ENCODE data around the gene WRAP73. TPM values are rescaled to one million over a fixed set of nuclear protein-coding genes. Genes with fewer than 3 reads are reported as not detected.
A peak's percentile ranks its signal among the peaks of the same experiment; 100 is the strongest.

WRAP73 gene
- total RNA-seq, 4 donors from 2014 or later, result 10.3 to 21.7 (median 14.5) TPM

DNA sequence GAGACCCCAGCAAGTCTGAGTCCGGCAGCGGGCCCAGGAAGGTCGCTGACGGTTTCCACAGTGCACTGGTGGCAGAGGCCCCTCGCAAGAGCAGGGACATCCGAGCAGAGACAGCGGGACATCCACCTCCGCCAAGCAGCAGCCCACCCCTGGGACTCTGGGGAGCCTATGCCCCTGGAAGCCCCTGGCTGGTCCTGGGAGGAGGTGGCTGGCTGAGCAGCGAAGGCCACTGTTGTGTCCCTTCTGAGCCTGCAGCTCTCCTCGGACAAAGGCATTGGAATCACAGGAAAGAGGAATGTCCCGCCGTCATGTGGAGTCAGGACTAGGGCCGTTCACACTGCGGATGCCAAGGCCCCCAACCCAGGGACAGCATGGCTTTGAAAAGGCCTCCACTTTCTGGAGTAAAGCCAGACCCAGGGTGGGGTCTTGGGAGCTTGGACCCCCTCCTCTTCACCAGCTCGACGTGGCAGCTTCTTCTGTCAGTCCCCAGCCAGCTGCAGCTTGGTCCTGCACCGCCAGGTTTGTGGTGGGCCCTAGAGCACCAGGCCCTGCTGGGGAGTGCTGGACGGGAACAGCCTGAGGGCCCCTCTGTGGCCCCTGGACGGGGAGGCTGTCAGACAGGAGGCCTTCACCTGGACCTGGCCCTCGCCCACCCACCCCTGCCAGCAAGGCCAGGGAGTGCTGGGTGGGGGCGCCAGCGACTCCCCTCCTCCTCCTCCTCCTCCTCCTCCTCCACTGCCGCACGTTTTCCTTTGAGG lies 40.0 kb downstream of the WRAP73 start:
- Histone ChIP-seq H3K27me3 (peaks cover 88% of the 10 kb centered on the region), H3K4me3 (peak overlapping the region in 1 of 2 donors; percentile 50), H3K27ac (no peak overlapping the region), H3K36me3 (no peaks in the 10 kb centered on the region), H3K9me3 (no peaks in the 10 kb centered on the region), H3K4me1 (peaks cover 0 to 22% (median 19%) of the 10 kb centered on the region in 3 donors)
- TF ChIP-seq POLR2A (IDR thresholded peaks at IDR 0.05) (no peak), POLR2AphosphoS5 (IDR thresholded peaks at IDR 0.05) (no peak), EP300 (IDR thresholded peaks at IDR 0.05) (no peak)
- TF ChIP-seq, protein P1, sequence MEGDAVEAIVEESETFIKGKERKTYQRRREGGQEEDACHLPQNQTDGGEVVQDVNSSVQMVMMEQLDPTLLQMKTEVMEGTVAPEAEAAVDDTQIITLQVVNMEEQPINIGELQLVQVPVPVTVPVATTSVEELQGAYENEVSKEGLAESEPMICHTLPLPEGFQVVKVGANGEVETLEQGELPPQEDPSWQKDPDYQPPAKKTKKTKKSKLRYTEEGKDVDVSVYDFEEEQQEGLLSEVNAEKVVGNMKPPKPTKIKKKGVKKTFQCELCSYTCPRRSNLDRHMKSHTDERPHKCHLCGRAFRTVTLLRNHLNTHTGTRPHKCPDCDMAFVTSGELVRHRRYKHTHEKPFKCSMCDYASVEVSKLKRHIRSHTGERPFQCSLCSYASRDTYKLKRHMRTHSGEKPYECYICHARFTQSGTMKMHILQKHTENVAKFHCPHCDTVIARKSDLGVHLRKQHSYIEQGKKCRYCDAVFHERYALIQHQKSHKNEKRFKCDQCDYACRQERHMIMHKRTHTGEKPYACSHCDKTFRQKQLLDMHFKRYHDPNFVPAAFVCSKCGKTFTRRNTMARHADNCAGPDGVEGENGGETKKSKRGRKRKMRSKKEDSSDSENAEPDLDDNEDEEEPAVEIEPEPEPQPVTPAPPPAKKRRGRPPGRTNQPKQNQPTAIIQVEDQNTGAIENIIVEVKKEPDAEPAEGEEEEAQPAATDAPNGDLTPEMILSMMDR (IDR thresholded peaks at IDR 0.05), result no peak
- ATAC-seq, result no peak
- WGBS, 2 donors (ENCODE audit: low coverage in 1 of 2), result 0% methylated on average over 1 of the region's 24 CpGs; no CpG with 5 or more reads in 1 of the 2 donors

DNA sequence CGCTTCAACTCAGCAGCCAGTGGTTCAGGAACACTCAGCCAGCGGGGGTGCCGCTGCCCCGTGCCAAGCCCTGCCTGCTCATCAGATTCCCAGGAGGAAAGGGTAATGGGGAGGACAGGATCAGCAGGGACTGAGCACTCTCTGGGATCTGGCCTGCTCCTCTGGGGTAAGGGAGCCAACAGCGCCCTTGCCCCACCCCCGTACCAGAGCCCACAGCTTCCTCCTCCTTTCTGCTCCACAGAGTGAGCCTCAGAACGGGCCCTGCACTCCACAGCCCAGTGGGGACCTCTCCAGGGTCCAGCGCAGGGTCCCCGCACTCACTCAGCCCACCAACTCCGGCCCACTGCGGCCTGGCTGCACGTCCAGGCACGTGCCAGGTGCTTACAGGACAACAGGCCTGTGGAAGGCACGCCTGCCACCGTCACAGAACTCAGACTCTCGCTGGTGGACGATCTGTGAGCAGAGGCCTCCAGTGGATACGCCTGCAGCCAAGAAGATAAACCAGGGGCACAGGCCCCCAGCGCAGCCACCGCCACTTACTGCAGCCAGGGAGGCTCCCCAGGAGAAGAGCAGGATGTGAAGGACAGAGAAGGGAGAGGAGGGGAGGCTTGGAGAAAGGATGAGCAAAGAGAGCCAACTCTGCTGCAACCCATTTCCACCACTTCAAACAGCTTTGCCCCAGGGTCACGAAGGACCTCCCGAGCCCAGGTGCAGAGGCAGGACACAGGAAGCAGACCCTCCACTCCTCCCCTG lies 40.7 kb downstream of the WRAP73 start:
- H3K36me3 ChIP-seq, result no peaks in the 10 kb centered on the region
- WGBS, 2 donors (ENCODE audit: low coverage in 1 of 2), result 100% methylated on average over 1 of the region's 22 CpGs; no CpG with 5 or more reads in 1 of the 2 donors
- H3K4me1 ChIP-seq, result peaks cover 0 to 22% (median 19%) of the 10 kb centered on the region in 3 donors
- no peak for ATAC-seq
- no peaks in the 10 kb centered on the region for H3K9me3 ChIP-seq
- H3K27me3 ChIP-seq, result peaks cover 89% of the 10 kb centered on the region
- H3K27ac ChIP-seq, result no peak overlapping the region
- no peak for TF ChIP-seq EP300 (IDR thresholded peaks at IDR 0.05)
- TF ChIP-seq POLR2A (IDR thresholded peaks at IDR 0.05), result no peak
- no peak for TF ChIP-seq POLR2AphosphoS5 (IDR thresholded peaks at IDR 0.05)
- TF ChIP-seq, protein P1 (IDR thresholded peaks at IDR 0.05), result no peak
- H3K4me3 ChIP-seq, result no peak overlapping the region

DNA sequence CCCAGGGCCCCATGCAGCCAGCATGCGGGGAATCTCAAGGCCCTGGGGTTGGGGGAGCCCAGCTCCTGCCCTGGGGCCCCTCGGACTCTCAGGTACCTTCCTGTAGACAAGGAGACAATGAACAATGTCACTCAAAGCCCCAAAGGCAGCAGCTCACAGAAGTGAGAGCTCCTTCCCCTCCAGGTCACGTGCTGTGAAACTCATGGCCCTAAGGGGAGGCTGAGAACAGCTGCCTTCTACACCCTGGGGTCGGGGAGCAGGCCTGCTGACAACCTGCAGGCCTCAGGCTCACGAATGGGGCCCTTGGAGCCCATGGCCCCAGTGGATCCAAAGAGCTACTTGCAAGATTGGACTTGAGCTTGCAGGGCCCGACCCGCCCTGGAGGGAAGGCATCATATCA lies 41.7 kb downstream of the WRAP73 start:
- no peak for ATAC-seq
- no peak for TF ChIP-seq POLR2A (IDR thresholded peaks at IDR 0.05)
- no peaks in the 10 kb centered on the region for H3K9me3 ChIP-seq
- WGBS, 2 donors (ENCODE audit: low coverage in 1 of 2), result no CpG with 5 or more reads among the region's 7 CpGs
- H3K4me3 ChIP-seq, result no peak overlapping the region
- no peaks in the 10 kb centered on the region for H3K36me3 ChIP-seq
- H3K27me3 ChIP-seq, result peaks cover 79% of the 10 kb centered on the region
- peaks cover 0 to 22% (median 19%) of the 10 kb centered on the region in 3 donors for H3K4me1 ChIP-seq
- H3K27ac ChIP-seq, result no peak overlapping the region

DNA sequence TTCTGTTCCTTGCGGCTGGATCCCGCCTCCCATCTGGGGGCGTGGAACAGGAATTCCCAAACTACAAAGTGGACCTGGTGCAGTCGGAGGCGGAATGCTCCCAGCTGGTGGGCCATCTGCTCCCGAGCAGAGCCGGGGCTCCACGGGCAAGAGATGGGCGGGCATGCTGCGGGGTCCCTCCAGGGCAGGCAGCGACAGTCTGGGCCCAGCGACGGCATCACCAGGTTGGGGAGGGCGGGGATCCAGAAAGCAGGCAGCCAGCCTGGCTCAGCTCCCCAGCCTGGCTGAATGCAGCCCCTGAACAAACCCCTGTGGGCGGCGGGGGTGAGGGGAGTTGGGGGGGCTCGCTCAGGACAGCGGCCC lies 42.2 kb downstream of the WRAP73 start:
- TF ChIP-seq EP300 (IDR thresholded peaks at IDR 0.05) (no peak), POLR2A (IDR thresholded peaks at IDR 0.05) (no peak), POLR2AphosphoS5 (IDR thresholded peaks at IDR 0.05) (no peak)
- TF ChIP-seq, protein P1 (IDR thresholded peaks at IDR 0.05), result no peak
- no peak for ATAC-seq
- 95% methylated on average over 4 of the region's 18 CpGs; no CpG with 5 or more reads in 1 of the 2 donors for WGBS, 2 donors (ENCODE audit: low coverage in 1 of 2)
- peaks cover 74% of the 10 kb centered on the region for H3K27me3 ChIP-seq
- no peak overlapping the region for H3K27ac ChIP-seq
- no peak overlapping the region for H3K4me3 ChIP-seq
- H3K9me3 ChIP-seq, result no peaks in the 10 kb centered on the region
- H3K4me1 ChIP-seq, result peaks cover 0 to 22% (median 19%) of the 10 kb centered on the region in 3 donors
- no peaks in the 10 kb centered on the region for H3K36me3 ChIP-seq

DNA sequence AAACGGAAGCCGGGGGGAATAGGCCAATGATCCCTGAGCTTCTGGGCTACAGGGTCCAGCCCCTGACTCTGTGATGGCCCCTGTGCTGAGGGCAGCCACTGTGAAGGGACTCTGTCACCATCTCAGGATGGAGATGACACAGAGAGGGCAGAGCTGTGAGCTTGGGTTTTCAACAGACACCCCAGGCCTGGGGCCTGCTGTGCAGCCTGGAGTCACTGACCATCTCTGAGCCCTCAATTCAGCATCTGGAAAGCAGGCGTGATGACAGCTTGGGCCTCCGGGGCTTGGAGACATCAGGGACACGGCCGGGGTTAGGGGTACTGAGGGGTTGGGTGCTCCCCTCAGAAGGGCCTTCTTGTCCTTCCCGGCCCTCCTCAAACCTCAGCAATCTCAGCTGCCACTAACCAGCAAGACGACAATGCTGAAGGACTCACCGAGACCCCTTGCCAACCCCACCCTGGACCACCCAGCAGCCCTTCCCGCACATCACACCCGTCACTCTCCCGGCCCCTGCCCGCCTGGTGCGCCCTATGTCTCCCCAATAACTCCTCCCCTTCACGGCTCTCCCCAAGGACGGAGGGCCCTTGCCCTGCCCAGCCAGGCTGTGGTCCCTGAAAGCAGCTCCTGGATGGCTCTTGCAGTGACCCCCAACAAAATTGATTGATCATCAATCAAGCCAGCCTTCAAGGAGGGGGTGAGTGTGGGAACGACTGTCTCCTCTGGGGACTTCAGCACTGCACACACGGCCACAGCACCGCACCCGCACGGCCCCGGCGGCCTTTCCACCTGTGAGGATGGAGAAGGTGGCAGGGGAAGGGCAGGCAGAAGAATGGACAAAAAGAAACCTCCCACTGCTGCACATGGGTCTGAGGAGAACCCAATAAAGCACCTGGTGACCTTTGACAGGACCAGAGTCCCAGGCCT lies 42.9 kb downstream of the WRAP73 start:
- no peak for ATAC-seq
- Histone ChIP-seq H3K36me3 (no peaks in the 10 kb centered on the region), H3K9me3 (no peaks in the 10 kb centered on the region), H3K4me3 (no peak overlapping the region), H3K27ac (no peak overlapping the region), H3K27me3 (peaks cover 68% of the 10 kb centered on the region), H3K4me1 (peaks cover 0 to 22% (median 19%) of the 10 kb centered on the region in 3 donors)
- WGBS, 2 donors (ENCODE audit: low coverage in 1 of 2), result 60 to 90% methylated on average over 1 to 12 of the region's 23 CpGs
- TF ChIP-seq EP300 (IDR thresholded peaks at IDR 0.05) (no peak), POLR2AphosphoS5 (IDR thresholded peaks at IDR 0.05) (no peak)
- TF ChIP-seq, protein P1 (IDR thresholded peaks at IDR 0.05), result no peak
